Spleen (tissue), 13 donors: Measurements from ENCODE around the gene VPS54. TPM values are rescaled to one million over a fixed set of nuclear protein-coding genes. Genes with fewer than 3 reads are reported as not detected.

Experiments
- DNase-seq: peaks from one replicate; pipeline ENCODE4 v3.0.0-alpha.2; 2020
- H3K27ac ChIP-seq, 8 donors: fragments of 200-600 bp; sonication (generic) in 7 of 8; 1 replicate in 4 of 8; 2 replicates in 4 of 8; pipeline versions ENCODE4 v1.5.0 to v1.8.0; 2016 to 2021; ENCODE audit warnings: inconsistent platforms in 4 of 8, mild to moderate bottlenecking in 4 of 8, moderate library complexity in 1 of 8
- H3K27me3 ChIP-seq, 7 donors: fragments of 200-600 bp; sonication (generic) in 6 of 7; replicated peaks in 1 of 7; 1 replicate in 4 of 7; 2 replicates in 3 of 7; pipeline versions ENCODE4 v1.5.0 to v1.8.0; 2016 to 2021; ENCODE audit warnings: inconsistent platforms in 3 of 7, mild to moderate bottlenecking in 1 of 7
- H3K36me3 ChIP-seq, 6 donors: fragments of 200-600 bp; sonication (generic) in 5 of 6; 1 replicate in 4 of 6; 2 replicates in 2 of 6; pipeline versions ENCODE4 v1.5.0 to v1.8.0; 2016 to 2021; ENCODE audit warnings: inconsistent platforms in 2 of 6
- H3K4me1 ChIP-seq, 6 donors: fragments of 200-600 bp; sonication (generic) in 5 of 6; 1 replicate in 3 of 6; 2 replicates in 3 of 6; pipeline versions ENCODE4 v1.5.0 to v1.8.0; 2016 to 2021; ENCODE audit warnings: inconsistent platforms in 3 of 6
- H3K4me3 ChIP-seq, 8 donors: fragments of 200-600 bp; sonication (generic) in 7 of 8; 1 replicate in 4 of 8; 2 replicates in 4 of 8; pipeline versions ENCODE4 v1.5.0 to v1.8.0; 2016 to 2021; ENCODE audit warnings: inconsistent platforms in 4 of 8, mild to moderate bottlenecking in 4 of 8, moderate library complexity in 2 of 8
- H3K9me3 ChIP-seq, 8 donors: fragments of 200-600 bp; sonication (generic) in 7 of 8; 1 replicate in 4 of 8; 2 replicates in 4 of 8; pipeline versions ENCODE4 v1.5.0 to v1.8.0; 2016 to 2021; ENCODE audit warnings: inconsistent platforms in 4 of 8
- POLR2A ChIP-seq, 3 donors: fragments of 450-650 bp; IDR thresholded peaks; one replicate each; pipeline ENCODE4 v1.5.1; 2017; ENCODE audit warnings: antibody characterized with exemption in 3 of 3, mild to moderate bottlenecking in 1 of 3
- POLR2AphosphoS5 ChIP-seq, 3 donors: sonication (generic); formaldehyde crosslinking; IDR thresholded peaks; one replicate each; pipeline ENCODE4 v1.5.1; 2017; ENCODE audit warnings: antibody characterized with exemption in 3 of 3
- WGBS, 5 donors: extraction: QIAGEN DNeasy Blood & Tissue Kit in 3 of 5; methylation state at CpG; one replicate each; pipeline versions ENCODE4 v1.1.5 to v1.1.7; 2013 to 2018; 5-methylcytosine and 5-hydroxymethylcytosine counted together
- intact Hi-C: fragments of 100-400 bp; cut with DNase I; formaldehyde crosslinking; loops from one replicate; pipeline ENCODE4 v1.15.0; 2023; ENCODE audit warnings: low total_unique reads
- long read RNA-seq, 2 donors: transcript quantifications; one replicate each; lab custom pipeline, GENCODE V29; 2026
- polyA plus RNA-seq, 3 donors: library from polyadenylated mRNA; stranded (reverse); fragments of 200-250 nt; gene quantifications; one replicate each; pipeline ENCODE4 v1.2.1, GENCODE V29; 2013
- total RNA-seq, 7 donors: library from RNA; depleted of rRNA in 3 of 7; stranded (reverse); fragments of >200 nt in 3 of 7; fragmentation: NEBNext Ultra II Directional in 4 of 7; extraction: Animal tissue kit (Norgen Biotek cat#: 25700) in 4 of 7; gene quantifications; one replicate each; pipeline versions ENCODE4 v1.1.0 to v1.2.1, GENCODE V29; 2016 to 2021
- TF ChIP-seq, protein P1 (sequence below), 11 experiments: fragments of 200-600 bp in 7 of 11; fragments of 450-650 bp in 4 of 11; sonication (generic) in 4 of 11; IDR thresholded peaks in 8 of 11; conservative IDR thresholded peaks in 3 of 11; 1 replicate in 7 of 11; 2 replicates in 4 of 11; pipeline versions ENCODE4 v1.4.0 to v1.8.0; 2016 to 2021; ENCODE audit warnings: antibody characterized with exemption in 11 of 11, inconsistent platforms in 4 of 11, mild to moderate bottlenecking in 1 of 11
- donor health status: healthy with polysubstance abuse.
- donor health status: DM: no; HTN: no; CAD: no; lungs with moderate emphysema.
- donor health status: DM: no; HTN: no; CAD: no.
- donor health status: Bipolar disorder and iron deficiency.
- donor health status: healthy.
- donor health status: DM: no; HTN: no; CAD: no.
- donor health status: DM: yes; HTN: yes; CAD: no.

Gene VPS54, protein sequence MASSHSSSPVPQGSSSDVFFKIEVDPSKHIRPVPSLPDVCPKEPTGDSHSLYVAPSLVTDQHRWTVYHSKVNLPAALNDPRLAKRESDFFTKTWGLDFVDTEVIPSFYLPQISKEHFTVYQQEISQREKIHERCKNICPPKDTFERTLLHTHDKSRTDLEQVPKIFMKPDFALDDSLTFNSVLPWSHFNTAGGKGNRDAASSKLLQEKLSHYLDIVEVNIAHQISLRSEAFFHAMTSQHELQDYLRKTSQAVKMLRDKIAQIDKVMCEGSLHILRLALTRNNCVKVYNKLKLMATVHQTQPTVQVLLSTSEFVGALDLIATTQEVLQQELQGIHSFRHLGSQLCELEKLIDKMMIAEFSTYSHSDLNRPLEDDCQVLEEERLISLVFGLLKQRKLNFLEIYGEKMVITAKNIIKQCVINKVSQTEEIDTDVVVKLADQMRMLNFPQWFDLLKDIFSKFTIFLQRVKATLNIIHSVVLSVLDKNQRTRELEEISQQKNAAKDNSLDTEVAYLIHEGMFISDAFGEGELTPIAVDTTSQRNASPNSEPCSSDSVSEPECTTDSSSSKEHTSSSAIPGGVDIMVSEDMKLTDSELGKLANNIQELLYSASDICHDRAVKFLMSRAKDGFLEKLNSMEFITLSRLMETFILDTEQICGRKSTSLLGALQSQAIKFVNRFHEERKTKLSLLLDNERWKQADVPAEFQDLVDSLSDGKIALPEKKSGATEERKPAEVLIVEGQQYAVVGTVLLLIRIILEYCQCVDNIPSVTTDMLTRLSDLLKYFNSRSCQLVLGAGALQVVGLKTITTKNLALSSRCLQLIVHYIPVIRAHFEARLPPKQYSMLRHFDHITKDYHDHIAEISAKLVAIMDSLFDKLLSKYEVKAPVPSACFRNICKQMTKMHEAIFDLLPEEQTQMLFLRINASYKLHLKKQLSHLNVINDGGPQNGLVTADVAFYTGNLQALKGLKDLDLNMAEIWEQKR
- total RNA-seq (10 to 100 TPM; 20.2 to 31.3 (median 26.1) TPM), polyA plus RNA-seq (10 to 100 TPM in 2 of 3 donors, 1 to 10 TPM in 1; 9.2 to 13.7 (median 11.6) TPM)
- long read RNA-seq, donor 1, result 0 reads
- long read RNA-seq, donor 2, result 0 reads

DNA sequence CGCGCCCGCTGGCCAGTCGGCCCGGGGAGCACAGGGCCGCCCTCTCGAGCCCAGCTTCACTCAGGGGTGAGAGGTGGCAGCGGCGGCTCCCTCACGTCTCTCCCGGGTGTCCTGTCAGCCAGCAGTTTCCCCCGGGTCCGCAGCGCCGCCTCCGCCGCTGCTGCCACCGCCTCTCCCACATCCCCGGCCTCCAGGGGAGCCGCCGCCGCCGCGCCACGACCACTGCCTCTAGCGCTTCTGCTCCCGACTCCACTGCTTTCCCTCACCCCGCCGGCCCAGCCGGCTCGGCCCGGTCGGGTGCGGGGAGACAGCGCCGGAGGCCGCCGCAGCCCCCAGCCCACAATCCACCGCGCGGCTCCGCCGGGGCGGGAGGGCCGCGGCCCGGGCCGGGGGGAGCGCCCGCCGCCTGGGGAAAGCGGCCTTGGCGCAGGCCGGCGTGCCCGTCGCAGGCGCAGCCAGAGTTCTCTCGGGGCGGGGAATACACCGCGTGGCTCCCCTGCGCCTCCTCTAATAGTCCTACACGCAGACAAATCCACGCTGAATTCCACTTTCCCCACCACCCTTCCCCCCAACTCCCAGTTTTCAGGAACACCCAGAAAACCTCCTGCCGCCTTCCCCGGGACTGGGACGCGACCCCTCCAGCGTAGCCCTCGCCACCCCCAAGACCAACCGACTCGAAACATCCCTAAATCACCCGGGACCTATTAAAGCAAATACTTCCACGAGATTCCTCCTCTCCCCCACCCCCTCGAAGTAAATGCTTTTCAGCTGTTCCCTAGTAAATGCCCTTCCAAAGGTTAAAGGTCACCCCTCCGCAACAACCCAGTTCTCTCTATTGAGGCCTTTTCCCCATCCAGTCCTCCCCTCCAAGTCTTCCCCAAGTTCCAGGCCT lies at the start of gene VPS54:
Gene VPS54, minus strand, starts transcription at position 346 of the 892 bp plus-strand sequence. CDS start 35,429 bp downstream, outside the sequence.
- intact Hi-C loops, result no loop called here
- H3K9me3 ChIP-seq, result no peaks in the 10 kb centered on the region
- peaks cover 20 to 70% (median 56%) of the 10 kb centered on the region in 6 donors for H3K4me1 ChIP-seq
- no peaks in the 10 kb centered on the region for H3K27me3 ChIP-seq
- peak within 1 kb of the TSS; percentile 87 to 98 (median 96) for H3K27ac ChIP-seq
- TF ChIP-seq POLR2AphosphoS5 (IDR thresholded peaks at IDR 0.05) (peak; percentile 52 to 83 (median 74)), POLR2A (IDR thresholded peaks at IDR 0.05) (peak in 1 of 3 donors; percentile 45)
- TF ChIP-seq, protein P1, sequence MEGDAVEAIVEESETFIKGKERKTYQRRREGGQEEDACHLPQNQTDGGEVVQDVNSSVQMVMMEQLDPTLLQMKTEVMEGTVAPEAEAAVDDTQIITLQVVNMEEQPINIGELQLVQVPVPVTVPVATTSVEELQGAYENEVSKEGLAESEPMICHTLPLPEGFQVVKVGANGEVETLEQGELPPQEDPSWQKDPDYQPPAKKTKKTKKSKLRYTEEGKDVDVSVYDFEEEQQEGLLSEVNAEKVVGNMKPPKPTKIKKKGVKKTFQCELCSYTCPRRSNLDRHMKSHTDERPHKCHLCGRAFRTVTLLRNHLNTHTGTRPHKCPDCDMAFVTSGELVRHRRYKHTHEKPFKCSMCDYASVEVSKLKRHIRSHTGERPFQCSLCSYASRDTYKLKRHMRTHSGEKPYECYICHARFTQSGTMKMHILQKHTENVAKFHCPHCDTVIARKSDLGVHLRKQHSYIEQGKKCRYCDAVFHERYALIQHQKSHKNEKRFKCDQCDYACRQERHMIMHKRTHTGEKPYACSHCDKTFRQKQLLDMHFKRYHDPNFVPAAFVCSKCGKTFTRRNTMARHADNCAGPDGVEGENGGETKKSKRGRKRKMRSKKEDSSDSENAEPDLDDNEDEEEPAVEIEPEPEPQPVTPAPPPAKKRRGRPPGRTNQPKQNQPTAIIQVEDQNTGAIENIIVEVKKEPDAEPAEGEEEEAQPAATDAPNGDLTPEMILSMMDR (IDR thresholded peaks at IDR 0.05 in 8 of 11, conservative IDR thresholded peaks at IDR 0.05 in 3 of 11), result peak in 1 of 11 experiments; percentile 18
- no peaks in the 10 kb centered on the region for H3K36me3 ChIP-seq
- H3K4me3 ChIP-seq, result peak within 1 kb of the TSS; percentile 37 to 83 (median 58)
- peak; percentile 93 for DNase-seq
- 2 to 5% (median 3%) methylated on average over 30 to 77 of the region's 77 CpGs for WGBS, 5 donors

DNA sequence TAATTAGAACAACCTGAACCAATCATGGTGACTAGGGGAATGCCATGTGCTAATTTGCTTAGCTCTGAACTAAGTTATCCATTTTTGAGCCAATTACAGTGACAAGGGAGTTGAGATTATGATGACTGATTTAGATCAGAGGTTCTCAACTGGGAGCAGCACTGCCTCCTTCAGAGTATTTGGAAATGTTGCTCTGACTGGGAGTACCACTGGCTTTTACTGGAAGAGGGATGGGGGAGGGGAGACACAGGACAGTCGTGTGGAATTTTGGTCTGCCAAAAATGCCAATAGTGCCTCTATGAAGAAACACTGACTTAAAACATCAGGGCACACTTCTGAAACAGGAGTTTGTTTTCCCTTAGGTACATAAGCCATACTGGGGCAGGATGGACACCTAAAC lies 48.1 kb upstream of the VPS54 start:
- Histone ChIP-seq H3K27ac (no peak overlapping the region), H3K4me3 (no peak overlapping the region), H3K4me1 (peaks cover 0 to 11% (median 5%) of the 10 kb centered on the region in 6 donors), H3K36me3 (no peaks in the 10 kb centered on the region), H3K9me3 (no peaks in the 10 kb centered on the region), H3K27me3 (no peaks in the 10 kb centered on the region)
- WGBS, 5 donors, result 58 to 77% (median 63%) methylated on average over 1 of the region's 1 CpG
- DNase-seq, result no peak
- intact Hi-C loops, result no loop called here
- TF ChIP-seq POLR2AphosphoS5 (IDR thresholded peaks at IDR 0.05) (no peak), POLR2A (IDR thresholded peaks at IDR 0.05) (no peak)
- TF ChIP-seq, protein P1 (IDR thresholded peaks at IDR 0.05 in 8 of 11, conservative IDR thresholded peaks at IDR 0.05 in 3 of 11), result no peak

DNA sequence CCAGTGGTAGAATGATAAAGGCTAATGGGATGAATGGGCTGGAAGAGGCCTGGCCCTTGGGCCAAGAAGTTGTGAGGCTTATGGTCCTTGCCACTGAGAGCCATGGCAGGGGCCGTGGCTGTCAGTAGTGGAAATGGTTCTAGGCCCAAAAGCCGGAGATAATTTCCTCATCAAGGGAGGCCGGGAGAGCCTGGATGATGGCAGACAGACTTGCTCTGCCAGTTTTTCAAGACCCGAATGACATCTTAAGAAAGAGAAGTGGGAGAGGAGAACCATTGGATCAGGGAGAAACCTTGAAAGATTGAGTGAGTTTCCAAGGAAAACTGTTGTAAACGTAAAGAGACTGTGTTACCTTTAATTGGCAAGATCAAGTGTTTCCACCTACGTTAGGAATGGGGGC lies 46.3 kb upstream of the VPS54 start:
- Histone ChIP-seq H3K4me3 (no peak overlapping the region), H3K27ac (no peak overlapping the region), H3K27me3 (no peaks in the 10 kb centered on the region), H3K9me3 (no peaks in the 10 kb centered on the region), H3K36me3 (no peaks in the 10 kb centered on the region), H3K4me1 (peaks cover 0 to 11% (median 5%) of the 10 kb centered on the region in 6 donors)
- TF ChIP-seq POLR2AphosphoS5 (IDR thresholded peaks at IDR 0.05) (no peak), POLR2A (IDR thresholded peaks at IDR 0.05) (no peak)
- TF ChIP-seq, protein P1 (IDR thresholded peaks at IDR 0.05 in 8 of 11, conservative IDR thresholded peaks at IDR 0.05 in 3 of 11), result no peak
- intact Hi-C loops, result no loop called here
- no peak for DNase-seq
- 84 to 99% (median 94%) methylated on average over 6 of the region's 6 CpGs for WGBS, 5 donors
